ENCODE measurements around the gene SMIM5. TPM values are rescaled to one million over a fixed set of nuclear protein-coding genes. Genes with fewer than 3 reads are reported as not detected.

SMIM5 gene
- total and polyA plus RNA-seq, 2 donors (not counting 3 experiments of a cell fraction or from before 2014, with no cell fraction given) = not detected

GRCh38 chr17:75607086-75607485 is 26.1 kb upstream of the SMIM5 start:
- DNase-seq (ENCODE audit: low read depth, low spot score) = no peak

GRCh38 chr17:75610103-75610984 is 22.9 kb upstream of the SMIM5 start:
- ChIA-PET CTCF (interaction anchor here (0.6 to 9.8 kb wide), 7 partner anchors 9 to 140 kb away, joined by 3 to 65 read pairs (median 4); partner anchors contain the start of gene SMIM5), POLR2A (no interaction called here)
- Histone ChIP-seq H3K36me3 (ENCODE audit: control insufficient read depth in 2 of 2, extremely low read depth in 1 of 2, insufficient read depth in 2 of 2, low read length in 2 of 2) (no peaks in the 10 kb centered on the region), H3K79me2 (ENCODE audit: control insufficient read depth, insufficient read depth, low read length) (no peaks in the 10 kb centered on the region), H3K27ac (ENCODE audit: insufficient read depth, low read depth, low read length) (no peak overlapping the region), H4K20me1 (replicated peaks; ENCODE audit: control insufficient read depth, extremely low read depth, insufficient read depth, low read length) (no peaks in the 10 kb centered on the region), H2AFZ (ENCODE audit: low read depth, low read length) (no peak overlapping the region), H3K4me2 (ENCODE audit: insufficient read depth, low read length) (no peak overlapping the region), H3K27me3 (ENCODE audit: control insufficient read depth in 2 of 2, insufficient read depth in 2 of 2, low read length in 2 of 2) (no peaks in the 10 kb centered on the region), H3K9me3 (replicated peaks; ENCODE audit: control insufficient read depth, insufficient read depth, low read length) (no peaks in the 10 kb centered on the region), H3K4me3 (replicated peaks in 1 of 3; ENCODE audit: insufficient read depth in 1 of 3, low read depth in 1 of 3, low read length in 3 of 3) (no peak overlapping the region), H3K9me1 (replicated peaks; ENCODE audit: control insufficient read depth, extremely low read depth, insufficient read depth, low read length) (no peaks in the 10 kb centered on the region), H3K9ac (replicated peaks; ENCODE audit: extremely low read depth, insufficient read depth, low read length) (no peak overlapping the region), H3K4me1 (ENCODE audit: control insufficient read depth, extremely low read depth, insufficient read depth, low read length) (no peaks in the 10 kb centered on the region)
- BruUV-seq (replicated peaks) = no TSS peak
- TF ChIP-seq POLR2AphosphoS5 (IDR thresholded peaks at IDR 0.05; ENCODE audit: insufficient read depth, low read depth, low read length) (no peak), CTCF (IDR thresholded peaks at IDR 0.05; ENCODE audit: extremely low read depth in 1 of 2, insufficient read depth in 1 of 2, low read depth in 1 of 2, low read length in 2 of 2) (no peak), POLR2A (IDR thresholded peaks at IDR 0.05; ENCODE audit: low read depth, low read length) (no peak), JUN (IDR thresholded peaks at IDR 0.05; ENCODE audit: borderline replicate concordance, insufficient read depth, insufficient read length, low read depth) (no peak), MAX (IDR thresholded peaks at IDR 0.05; ENCODE audit: insufficient read depth, insufficient read length) (no peak), FOS (IDR thresholded peaks at IDR 0.05; ENCODE audit: borderline replicate concordance, insufficient read depth, low read length) (no peak), MYC (IDR thresholded peaks at IDR 0.05; ENCODE audit: low read depth, low read length) (no peak), GATA2 (IDR thresholded peaks at IDR 0.05; ENCODE audit: insufficient read depth, insufficient read length, low read depth, low read length) (no peak), EZH2 (IDR thresholded peaks at IDR 0.05; ENCODE audit: borderline replicate concordance, low read depth, low read length, severe bottlenecking) (no peak)
- dilution Hi-C loops (cut with MboI; ENCODE audit: extremely low pct_ligation_motif_present, low sequenced_read_pairs) = no loop called here
- DNase-seq (ENCODE audit: low read depth, low spot score) (no peak), FAIRE-seq (no peak)
- intact Hi-C loops (cut with micrococcal nuclease) = no loop called here

More at GRCh38 chr17:75607086-75607485, 26.1 kb upstream of the SMIM5 start:
- Histone ChIP-seq H3K4me1 (ENCODE audit: control insufficient read depth, extremely low read depth, insufficient read depth, low read length) (no peaks in the 10 kb centered on the region), H3K4me2 (ENCODE audit: insufficient read depth, low read length) (no peak overlapping the region), H3K9me1 (replicated peaks; ENCODE audit: control insufficient read depth, extremely low read depth, insufficient read depth, low read length) (no peaks in the 10 kb centered on the region), H3K27me3 (ENCODE audit: control insufficient read depth in 2 of 2, insufficient read depth in 2 of 2, low read length in 2 of 2) (no peaks in the 10 kb centered on the region), H2AFZ (ENCODE audit: low read depth, low read length) (no peak overlapping the region), H3K36me3 (ENCODE audit: control insufficient read depth in 2 of 2, extremely low read depth in 1 of 2, insufficient read depth in 2 of 2, low read length in 2 of 2) (no peaks in the 10 kb centered on the region), H4K20me1 (replicated peaks; ENCODE audit: control insufficient read depth, extremely low read depth, insufficient read depth, low read length) (no peaks in the 10 kb centered on the region), H3K9me3 (replicated peaks; ENCODE audit: control insufficient read depth, insufficient read depth, low read length) (no peaks in the 10 kb centered on the region), H3K4me3 (replicated peaks in 1 of 3; ENCODE audit: insufficient read depth in 1 of 3, low read depth in 1 of 3, low read length in 3 of 3) (no peak overlapping the region), H3K79me2 (ENCODE audit: control insufficient read depth, insufficient read depth, low read length) (no peaks in the 10 kb centered on the region), H3K9ac (replicated peaks; ENCODE audit: extremely low read depth, insufficient read depth, low read length) (no peak overlapping the region), H3K27ac (ENCODE audit: insufficient read depth, low read depth, low read length) (no peak overlapping the region)
- dilution Hi-C loops (cut with MboI; ENCODE audit: extremely low pct_ligation_motif_present, low sequenced_read_pairs) = no loop called here
- ChIA-PET CTCF (interaction anchor here (1.2 to 1.3 kb wide), 2 partner anchors 26 to 68 kb away, joined by 3 to 5 read pairs; partner anchors contain the start of gene SMIM5), POLR2A (no interaction called here)
- TF ChIP-seq FOS (IDR thresholded peaks at IDR 0.05; ENCODE audit: borderline replicate concordance, insufficient read depth, low read length) = no peak
- TF ChIP-seq GATA2 (IDR thresholded peaks at IDR 0.05; ENCODE audit: insufficient read depth, insufficient read length, low read depth, low read length) = no peak
- TF ChIP-seq POLR2A (IDR thresholded peaks at IDR 0.05; ENCODE audit: low read depth, low read length) = no peak
- TF ChIP-seq POLR2AphosphoS5 (IDR thresholded peaks at IDR 0.05; ENCODE audit: insufficient read depth, low read depth, low read length) = no peak
- TF ChIP-seq MAX (IDR thresholded peaks at IDR 0.05; ENCODE audit: insufficient read depth, insufficient read length) = no peak
- no peak for TF ChIP-seq JUN (IDR thresholded peaks at IDR 0.05; ENCODE audit: borderline replicate concordance, insufficient read depth, insufficient read length, low read depth)
- intact Hi-C loops (cut with micrococcal nuclease) = no loop called here
- no peak for FAIRE-seq
- BruUV-seq (replicated peaks) = no TSS peak
